Measurements from ENCODE around the gene UNC13A.

The UNC13A gene

GRCh38 chr19:17627921-17628320 is 60.2 kb downstream of the UNC13A start:
- H3K4me1 Mint-ChIP-seq: no peaks in the 10 kb centered on the region
- peaks cover 4% of the 10 kb centered on the region for H3K27me3 Mint-ChIP-seq (ENCODE audit: low read depth, poor library complexity)

GRCh38 chr19:17627161-17627560 is 61.0 kb downstream of the UNC13A start:
- H3K4me1 Mint-ChIP-seq: no peaks in the 10 kb centered on the region
- TF ChIP-seq CTCF (IDR thresholded peaks at IDR 0.05): no peak
- H3K9me3 Mint-ChIP-seq: peaks cover 10% of the 10 kb centered on the region
- H3K27me3 Mint-ChIP-seq (ENCODE audit: low read depth, poor library complexity): peaks cover 4% of the 10 kb centered on the region
- no peak overlapping the region for H3K4me3 Mint-ChIP-seq
- H3K27ac Mint-ChIP-seq: no peak overlapping the region
- no peaks in the 10 kb centered on the region for H3K36me3 Mint-ChIP-seq (ENCODE audit: low read depth)
- no peak for DNase-seq

More at GRCh38 chr19:17627921-17628320, 60.2 kb downstream of the UNC13A start:
- Mint-ChIP-seq H3K36me3 (ENCODE audit: low read depth) (no peaks in the 10 kb centered on the region), H3K4me3 (no peak overlapping the region), H3K27ac (no peak overlapping the region), H3K9me3 (peaks cover 6% of the 10 kb centered on the region)
- no peak for TF ChIP-seq CTCF (IDR thresholded peaks at IDR 0.05)
- DNase-seq: no peak

GRCh38 chr19:17626456-17627015 is 61.6 kb downstream of the UNC13A start:
- Mint-ChIP-seq H3K4me3 (no peak overlapping the region), H3K4me1 (no peaks in the 10 kb centered on the region), H3K27me3 (ENCODE audit: low read depth, poor library complexity) (peaks cover 4% of the 10 kb centered on the region), H3K36me3 (ENCODE audit: low read depth) (no peaks in the 10 kb centered on the region), H3K27ac (no peak overlapping the region), H3K9me3 (peaks cover 15% of the 10 kb centered on the region)
- DNase-seq: no peak
- no peak for TF ChIP-seq CTCF (IDR thresholded peaks at IDR 0.05)

GRCh38 chr19:17625980-17626379 is 62.2 kb downstream of the UNC13A start:
- no peak for TF ChIP-seq CTCF (IDR thresholded peaks at IDR 0.05)
- no peak for DNase-seq
- Mint-ChIP-seq H3K27me3 (ENCODE audit: low read depth, poor library complexity) (peaks cover 4% of the 10 kb centered on the region), H3K4me3 (no peak overlapping the region), H3K4me1 (no peaks in the 10 kb centered on the region), H3K36me3 (ENCODE audit: low read depth) (no peaks in the 10 kb centered on the region), H3K27ac (no peak overlapping the region), H3K9me3 (peaks cover 21% of the 10 kb centered on the region)

- Mint-ChIP-seq H3K27ac (no peak overlapping the region), H3K36me3 (ENCODE audit: low read depth) (no peaks in the 10 kb centered on the region), H3K27me3 (ENCODE audit: low read depth, poor library complexity) (peaks cover 4% of the 10 kb centered on the region), H3K9me3 (peaks cover 22% of the 10 kb centered on the region), H3K4me1 (no peaks in the 10 kb centered on the region), H3K4me3 (no peak overlapping the region)
- TF ChIP-seq CTCF (IDR thresholded peaks at IDR 0.05): no peak
- no peak for DNase-seq
Observed at GRCh38 chr19:17625043-17625442, 63.1 kb downstream of the UNC13A start.

- TF ChIP-seq CTCF (IDR thresholded peaks at IDR 0.05): no peak
- no peak for DNase-seq
- peaks cover 4% of the 10 kb centered on the region for H3K27me3 Mint-ChIP-seq (ENCODE audit: low read depth, poor library complexity)
- no peak overlapping the region for H3K4me3 Mint-ChIP-seq
- no peaks in the 10 kb centered on the region for H3K36me3 Mint-ChIP-seq (ENCODE audit: low read depth)
- peaks cover 22% of the 10 kb centered on the region for H3K9me3 Mint-ChIP-seq
- H3K4me1 Mint-ChIP-seq: no peaks in the 10 kb centered on the region
- H3K27ac Mint-ChIP-seq: no peak overlapping the region
Observed at GRCh38 chr19:17624314-17624991, 63.7 kb downstream of the UNC13A start.

All from nephron progenitor cell (in vitro differentiated cells).